SK-N-MC (cell line): ENCODE measurements around the gene ALDH4A1.

Source experiments
- EZH2 ChIP-seq: fragments of 200-600 bp; sonication (generic); IDR thresholded peaks from one replicate; pipeline ENCODE4 v1.6.1; 2017; ENCODE audit warnings: antibody characterized with exemption
- POLR2AphosphoS5 ChIP-seq: IDR thresholded peaks from 2 replicates; pipeline ENCODE4 v1.6.1; 2012; ENCODE audit warnings: mild to moderate bottlenecking, low read depth, low read length, borderline replicate concordance

- TF ChIP-seq EZH2 (no peak), POLR2AphosphoS5 (no peak)
These were observed 62.2 kb downstream of the ALDH4A1 start for GRCh38 chr1:18840145-18840544.
